A673 (cell line): Measurements from ENCODE around the gene ARSH.

Source experiments
- CTCF ChIP-seq: fragments of 300-800, 200-600 bp; sonication (generic); conservative IDR thresholded peaks from 2 replicates; pipeline ENCODE4 v1.5.1; 2017; ENCODE audit warnings: low read depth, mild to moderate bottlenecking, antibody characterized with exemption, low read length, moderate library complexity, mixed read lengths
- EZH2 ChIP-seq: fragments of 200-600 bp; sonication (generic); IDR thresholded peaks from 2 replicates; pipeline ENCODE4 v1.6.1; 2017; ENCODE audit warnings: borderline replicate concordance, low read depth, mild to moderate bottlenecking, mixed read lengths, antibody characterized with exemption, low read length; ENCODE audit not compliant: poor library complexity, severe bottlenecking

GRCh38 chrX:3075959-3076358 is 69.6 kb downstream of the ARSH start:
- no peak for TF ChIP-seq CTCF
- no peak for TF ChIP-seq EZH2
